ENCODE measurements around the gene GRIK4.

Gene GRIK4

DNA sequence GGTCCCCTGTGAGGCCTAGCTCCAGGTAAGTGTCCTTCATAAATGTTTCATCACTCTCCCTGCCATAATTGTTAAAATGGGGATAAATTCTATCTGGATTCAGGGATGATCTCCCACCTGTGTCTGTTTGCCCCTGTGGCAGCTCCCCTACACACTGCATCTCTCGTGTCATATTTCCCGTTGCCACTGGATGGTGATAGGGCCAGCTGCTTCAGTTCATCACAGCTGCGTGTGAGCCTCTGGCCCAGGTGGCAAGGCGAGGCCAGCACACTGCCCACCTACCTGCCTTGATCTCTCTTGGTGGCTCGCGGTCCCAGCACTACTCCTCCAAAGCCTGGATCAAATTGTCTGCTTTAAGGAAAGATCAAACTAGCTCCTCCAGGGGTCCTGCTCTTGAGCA, 187.4 kb downstream of the GRIK4 start:
- no peak for DNase-seq (ENCODE audit: low read depth, low spot score)
- H3K9me3 ChIP-seq (ENCODE audit: insufficient read depth, low read length): no peaks in the 10 kb centered on the region
- H3K36me3 ChIP-seq (ENCODE audit: insufficient read depth, insufficient read length, low read length): no peaks in the 10 kb centered on the region
- no peak overlapping the region for H3K4me3 ChIP-seq (ENCODE audit: insufficient read length, low read depth)
- H3K27me3 ChIP-seq (ENCODE audit: insufficient read depth, insufficient read length): no peaks in the 10 kb centered on the region
- H3K4me1 ChIP-seq (ENCODE audit: insufficient read depth, insufficient read length): no peaks in the 10 kb centered on the region
- H3K9ac ChIP-seq (ENCODE audit: insufficient read length, low read depth): no peak overlapping the region
- TF ChIP-seq SUZ12 (IDR thresholded peaks at IDR 0.05; ENCODE audit: extremely low read depth, insufficient read depth, insufficient read length): no peak
- no peak for TF ChIP-seq YY1 (IDR thresholded peaks at IDR 0.05; ENCODE audit: insufficient read depth, insufficient read length)
- no peak for TF ChIP-seq ZNF274 (IDR thresholded peaks at IDR 0.05; ENCODE audit: low read depth, low read length)

DNA sequence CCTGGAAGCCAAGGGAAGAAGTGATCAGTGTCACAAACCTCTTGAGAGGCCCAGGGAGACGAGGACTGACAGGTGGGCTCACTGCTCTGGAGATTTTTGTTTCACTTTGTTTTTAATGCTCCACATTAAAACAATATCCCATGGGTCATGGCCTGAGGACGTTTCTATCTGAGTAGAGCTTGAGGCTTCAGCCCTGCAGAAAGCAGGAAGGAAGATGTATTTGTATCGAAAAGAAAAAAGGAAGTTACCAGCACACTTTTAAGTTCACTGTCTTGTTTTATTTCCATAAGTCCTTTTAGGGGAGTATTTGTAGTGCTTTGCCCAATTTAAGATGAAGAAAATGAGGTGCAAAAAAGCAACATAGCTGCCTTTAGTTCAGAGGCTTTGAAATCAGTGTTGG, 191.1 kb downstream of the GRIK4 start:
- Histone ChIP-seq H3K9ac (ENCODE audit: insufficient read length, low read depth) (no peak overlapping the region), H3K27me3 (ENCODE audit: insufficient read depth, insufficient read length) (peaks cover 3% of the 10 kb centered on the region), H3K9me3 (ENCODE audit: insufficient read depth, low read length) (no peaks in the 10 kb centered on the region), H3K4me3 (ENCODE audit: insufficient read length, low read depth) (no peak overlapping the region), H3K4me1 (ENCODE audit: insufficient read depth, insufficient read length) (no peaks in the 10 kb centered on the region), H3K36me3 (ENCODE audit: insufficient read depth, insufficient read length, low read length) (no peaks in the 10 kb centered on the region)
- DNase-seq (ENCODE audit: low read depth, low spot score): no peak
- no peak for TF ChIP-seq SUZ12 (IDR thresholded peaks at IDR 0.05; ENCODE audit: extremely low read depth, insufficient read depth, insufficient read length)
- TF ChIP-seq ZNF274 (IDR thresholded peaks at IDR 0.05; ENCODE audit: low read depth, low read length): no peak
- no peak for TF ChIP-seq YY1 (IDR thresholded peaks at IDR 0.05; ENCODE audit: insufficient read depth, insufficient read length)

DNA sequence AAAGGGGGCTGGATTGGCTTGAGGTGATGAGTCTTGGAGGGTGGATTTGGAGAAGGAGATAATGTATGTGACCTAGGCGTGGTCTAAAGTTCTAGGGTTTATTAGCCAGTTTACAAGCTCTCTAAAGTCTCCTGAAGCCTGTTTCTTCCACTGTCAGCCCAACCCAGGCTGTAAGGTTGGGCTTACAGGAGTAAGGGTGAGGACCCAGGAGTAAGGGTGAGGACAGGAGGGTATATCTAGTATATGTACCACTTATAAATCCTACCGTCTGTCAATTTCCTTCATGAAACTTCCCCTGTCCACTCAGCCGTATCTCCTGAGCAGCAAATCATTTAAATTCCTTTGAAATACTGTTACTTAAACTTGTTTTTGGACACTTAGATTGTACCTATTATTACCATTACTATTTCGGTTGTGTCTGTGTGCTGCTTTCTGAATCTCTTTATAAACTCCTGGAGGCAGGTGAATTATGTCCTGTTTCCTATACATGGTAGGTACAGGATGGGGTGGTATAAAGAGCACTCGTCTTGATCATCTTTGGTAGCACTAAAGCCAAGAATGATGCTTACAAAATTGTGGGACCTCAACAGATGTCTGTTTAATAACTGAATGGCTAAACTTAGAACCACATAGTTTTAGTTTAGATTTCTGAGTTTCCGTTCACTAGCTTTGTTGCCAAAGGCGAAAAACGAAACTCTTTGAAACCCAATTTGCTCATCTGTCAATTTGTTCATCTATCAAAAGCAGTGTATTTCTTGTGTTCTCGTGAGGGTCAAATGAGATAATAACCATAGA, 192.0 kb downstream of the GRIK4 start:
- H3K27me3 ChIP-seq (ENCODE audit: insufficient read depth, insufficient read length): peaks cover 10% of the 10 kb centered on the region
- H3K36me3 ChIP-seq (ENCODE audit: insufficient read depth, insufficient read length, low read length): no peaks in the 10 kb centered on the region
- no peak for DNase-seq (ENCODE audit: low read depth, low spot score)
- no peak overlapping the region for H3K4me3 ChIP-seq (ENCODE audit: insufficient read length, low read depth)
- H3K9me3 ChIP-seq (ENCODE audit: insufficient read depth, low read length): no peaks in the 10 kb centered on the region
- no peak overlapping the region for H3K9ac ChIP-seq (ENCODE audit: insufficient read length, low read depth)
- TF ChIP-seq YY1 (IDR thresholded peaks at IDR 0.05; ENCODE audit: insufficient read depth, insufficient read length) (no peak), ZNF274 (IDR thresholded peaks at IDR 0.05; ENCODE audit: low read depth, low read length) (no peak), SUZ12 (IDR thresholded peaks at IDR 0.05; ENCODE audit: extremely low read depth, insufficient read depth, insufficient read length) (no peak)
- H3K4me1 ChIP-seq (ENCODE audit: insufficient read depth, insufficient read length): no peaks in the 10 kb centered on the region

DNA sequence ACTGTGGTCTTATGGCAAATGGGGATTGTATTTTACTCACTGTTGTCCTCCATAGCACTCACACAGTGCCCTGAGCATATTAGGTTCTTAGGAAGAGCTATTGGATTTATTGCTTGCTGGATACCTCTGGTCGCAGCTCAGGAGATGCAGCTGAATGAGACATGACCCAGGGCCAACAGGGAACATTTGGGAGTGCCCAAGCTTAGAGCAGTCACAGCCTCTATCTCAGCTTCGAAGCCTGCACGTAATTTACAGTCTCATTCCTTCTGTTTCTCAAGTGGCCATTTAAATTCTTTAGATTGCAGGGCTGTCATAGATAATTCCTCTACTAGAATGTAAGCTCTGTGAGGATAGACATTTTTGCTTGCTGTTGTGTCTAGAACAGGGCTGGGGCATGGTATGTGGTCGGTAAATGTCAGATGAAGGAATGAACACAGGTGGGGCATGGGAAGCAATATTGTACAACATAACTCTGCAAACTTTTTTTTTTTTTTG, 192.8 kb downstream of the GRIK4 start:
- DNase-seq (ENCODE audit: low read depth, low spot score): no peak
- no peaks in the 10 kb centered on the region for H3K9me3 ChIP-seq (ENCODE audit: insufficient read depth, low read length)
- no peaks in the 10 kb centered on the region for H3K4me1 ChIP-seq (ENCODE audit: insufficient read depth, insufficient read length)
- TF ChIP-seq SUZ12 (IDR thresholded peaks at IDR 0.05; ENCODE audit: extremely low read depth, insufficient read depth, insufficient read length) (no peak), YY1 (IDR thresholded peaks at IDR 0.05; ENCODE audit: insufficient read depth, insufficient read length) (no peak), ZNF274 (IDR thresholded peaks at IDR 0.05; ENCODE audit: low read depth, low read length) (no peak)
- no peak overlapping the region for H3K9ac ChIP-seq (ENCODE audit: insufficient read length, low read depth)
- no peaks in the 10 kb centered on the region for H3K36me3 ChIP-seq (ENCODE audit: insufficient read depth, insufficient read length, low read length)
- H3K27me3 ChIP-seq (ENCODE audit: insufficient read depth, insufficient read length): peaks cover 16% of the 10 kb centered on the region
- H3K4me3 ChIP-seq (ENCODE audit: insufficient read length, low read depth): no peak overlapping the region

DNA sequence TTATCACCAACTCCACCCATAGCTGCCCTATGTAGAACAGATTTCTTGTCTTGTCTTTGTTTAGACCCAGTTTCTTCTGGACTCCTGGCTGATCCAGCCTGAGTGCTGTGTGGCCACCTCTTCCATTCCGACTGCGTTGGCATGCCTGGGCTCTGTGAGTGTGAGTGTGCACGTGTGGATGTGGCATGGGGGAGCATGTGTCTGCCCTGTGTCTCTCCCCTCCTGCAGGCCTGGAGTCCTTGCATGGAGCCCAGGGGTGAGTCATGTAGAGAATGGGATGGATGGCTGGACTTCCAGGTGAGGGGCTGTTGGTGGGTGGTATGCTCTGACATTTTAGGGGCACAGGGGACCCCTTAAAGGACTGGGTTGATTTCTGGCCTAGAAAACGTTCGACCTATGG, 194.7 kb downstream of the GRIK4 start:
- TF ChIP-seq YY1 (IDR thresholded peaks at IDR 0.05; ENCODE audit: insufficient read depth, insufficient read length) (no peak), ZNF274 (IDR thresholded peaks at IDR 0.05; ENCODE audit: low read depth, low read length) (no peak), SUZ12 (IDR thresholded peaks at IDR 0.05; ENCODE audit: extremely low read depth, insufficient read depth, insufficient read length) (no peak)
- Histone ChIP-seq H3K4me3 (ENCODE audit: insufficient read length, low read depth) (no peak overlapping the region), H3K9me3 (ENCODE audit: insufficient read depth, low read length) (no peaks in the 10 kb centered on the region), H3K36me3 (ENCODE audit: insufficient read depth, insufficient read length, low read length) (no peaks in the 10 kb centered on the region), H3K27me3 (ENCODE audit: insufficient read depth, insufficient read length) (peaks cover 24% of the 10 kb centered on the region), H3K9ac (ENCODE audit: insufficient read length, low read depth) (no peak overlapping the region), H3K4me1 (ENCODE audit: insufficient read depth, insufficient read length) (no peaks in the 10 kb centered on the region)
- DNase-seq (ENCODE audit: low read depth, low spot score): no peak

DNA sequence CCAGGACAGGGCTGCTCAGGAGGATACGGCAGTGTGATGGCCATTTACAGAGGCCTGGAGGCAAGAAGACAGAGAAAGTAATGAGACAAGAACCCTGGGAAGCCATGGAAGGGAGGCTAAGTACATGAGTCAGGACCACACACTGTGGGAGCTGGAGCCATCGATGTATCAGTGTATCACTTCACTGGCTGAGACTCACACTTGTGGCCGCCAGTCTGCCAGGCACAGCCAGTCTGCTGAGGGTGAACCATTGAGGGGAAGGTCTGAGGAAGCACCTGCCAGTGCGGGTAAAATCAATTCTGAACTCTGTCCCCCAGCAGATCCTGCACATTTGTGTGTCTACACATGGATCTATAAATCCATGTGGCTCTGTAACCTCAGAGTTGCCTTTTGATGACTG, 195.6 kb downstream of the GRIK4 start:
- TF ChIP-seq YY1 (IDR thresholded peaks at IDR 0.05; ENCODE audit: insufficient read depth, insufficient read length) (no peak), ZNF274 (IDR thresholded peaks at IDR 0.05; ENCODE audit: low read depth, low read length) (no peak), SUZ12 (IDR thresholded peaks at IDR 0.05; ENCODE audit: extremely low read depth, insufficient read depth, insufficient read length) (no peak)
- Histone ChIP-seq H3K36me3 (ENCODE audit: insufficient read depth, insufficient read length, low read length) (no peaks in the 10 kb centered on the region), H3K9ac (ENCODE audit: insufficient read length, low read depth) (no peak overlapping the region), H3K4me3 (ENCODE audit: insufficient read length, low read depth) (no peak overlapping the region), H3K27me3 (ENCODE audit: insufficient read depth, insufficient read length) (peaks cover 24% of the 10 kb centered on the region), H3K9me3 (ENCODE audit: insufficient read depth, low read length) (no peaks in the 10 kb centered on the region), H3K4me1 (ENCODE audit: insufficient read depth, insufficient read length) (peaks cover 5% of the 10 kb centered on the region)
- DNase-seq (ENCODE audit: low read depth, low spot score): no peak

DNA sequence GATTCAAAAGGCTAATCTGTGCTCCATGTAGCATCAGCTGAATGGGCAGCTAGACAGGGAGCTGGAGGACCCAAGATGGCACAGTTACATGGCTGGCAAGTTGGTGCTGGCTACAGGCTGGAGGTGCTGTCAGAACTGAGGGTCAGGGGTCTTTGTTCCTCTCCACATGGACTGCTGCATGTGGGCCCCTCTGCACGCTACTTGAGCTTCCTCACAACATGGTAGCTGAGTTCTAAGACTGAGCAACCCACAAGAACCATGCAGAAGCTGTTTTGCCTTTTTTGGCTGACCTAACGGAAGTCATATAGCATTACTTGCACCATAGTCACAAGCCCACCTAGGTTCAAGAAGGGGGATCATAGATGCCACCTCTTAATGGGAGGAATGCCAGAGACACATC, 196.1 kb downstream of the GRIK4 start:
- H3K4me1 ChIP-seq (ENCODE audit: insufficient read depth, insufficient read length): peaks cover 6% of the 10 kb centered on the region
- H3K9ac ChIP-seq (ENCODE audit: insufficient read length, low read depth): no peak overlapping the region
- DNase-seq (ENCODE audit: low read depth, low spot score): no peak
- H3K9me3 ChIP-seq (ENCODE audit: insufficient read depth, low read length): no peaks in the 10 kb centered on the region
- H3K36me3 ChIP-seq (ENCODE audit: insufficient read depth, insufficient read length, low read length): no peaks in the 10 kb centered on the region
- TF ChIP-seq SUZ12 (IDR thresholded peaks at IDR 0.05; ENCODE audit: extremely low read depth, insufficient read depth, insufficient read length) (no peak), ZNF274 (IDR thresholded peaks at IDR 0.05; ENCODE audit: low read depth, low read length) (no peak), YY1 (IDR thresholded peaks at IDR 0.05; ENCODE audit: insufficient read depth, insufficient read length) (no peak)
- no peak overlapping the region for H3K4me3 ChIP-seq (ENCODE audit: insufficient read length, low read depth)
- peaks cover 24% of the 10 kb centered on the region for H3K27me3 ChIP-seq (ENCODE audit: insufficient read depth, insufficient read length)

Data from NT2/D1 (cell line).